Measurements from ENCODE around the gene SMARCC2.
A peak's percentile ranks its signal among the peaks of the same experiment; 100 is the strongest.

The SMARCC2 gene

GRCh38 chr12:56146492-56147460 is 42.5 kb downstream of the SMARCC2 start:
- DNase-seq, result no peak

GRCh38 chr12:56145217-56145616 is 44.1 kb downstream of the SMARCC2 start:
- no peak for DNase-seq

GRCh38 chr12:56143870-56144269 is 45.4 kb downstream of the SMARCC2 start:
- no peak for DNase-seq

GRCh38 chr12:56143217-56143616 is 46.1 kb downstream of the SMARCC2 start:
- DNase-seq, result no peak

GRCh38 chr12:56141946-56142784 is 47.1 kb downstream of the SMARCC2 start:
- DNase-seq, result no peak

GRCh38 chr12:56137853-56138571 is 51.3 kb downstream of the SMARCC2 start:
- DNase-seq, result no peak

GRCh38 chr12:56134897-56135296 is 54.4 kb downstream of the SMARCC2 start:
- DNase-seq, result no peak

- DNase-seq, result no peak
Measured at GRCh38 chr12:56130876-56131275, 58.4 kb downstream of the SMARCC2 start.

- DNase-seq, result no peak
Measured at GRCh38 chr12:56129942-56130495, 59.3 kb downstream of the SMARCC2 start.

- peak; percentile 78 for DNase-seq
Measured at GRCh38 chr12:56129206-56129941, 59.9 kb downstream of the SMARCC2 start.

- DNase-seq, result no peak
Measured at GRCh38 chr12:56128670-56129205, 60.5 kb downstream of the SMARCC2 start.

- DNase-seq, result peak; percentile 100
Measured at GRCh38 chr12:56127888-56128669, 61.2 kb downstream of the SMARCC2 start, which contains the start of gene ESYT1. TSS of gene ESYT1 (plus strand) at chr12:56128267. CDS start at chr12:56128320, 53 bp downstream.

- no peak for DNase-seq
Measured at GRCh38 chr12:56127485-56127887, 61.8 kb downstream of the SMARCC2 start.

GRCh38 chr12:56126732-56127239 is 62.5 kb downstream of the SMARCC2 start:
- no peak for DNase-seq

- DNase-seq, result no peak
Measured at GRCh38 chr12:56124133-56124532, 65.2 kb downstream of the SMARCC2 start.

GRCh38 chr12:56122637-56123036 is 66.6 kb downstream of the SMARCC2 start:
- DNase-seq, result no peak

GRCh38 chr12:56121204-56121870 is 67.9 kb downstream of the SMARCC2 start:
- no peak for DNase-seq

GRCh38 chr12:56120158-56120846 is 69.0 kb downstream of the SMARCC2 start:
- no peak for DNase-seq

- peak; percentile 67 for DNase-seq
Measured at GRCh38 chr12:56119361-56119796, 69.9 kb downstream of the SMARCC2 start.
